Activated CD4-positive, alpha-beta T cell treated with anti-CD3 and anti-CD28 coated beads, Interleukin-2, amount 10 ng/mL, durations not matched to agents 24 days and 14 days (primary cell): Measurements from ENCODE around the gene C19orf67. TPM values are rescaled to one million over a fixed set of nuclear protein-coding genes. Genes with fewer than 3 reads are reported as not detected.

Source experiments
- DNase-seq: peaks from one replicate; pipeline ENCODE4 v3.0.0; 2022
- H3K27ac Mint-ChIP-seq: one replicate; pipeline ENCODE4 v1.8.0; 2022; ENCODE audit warnings: mild to moderate bottlenecking, mixed read lengths
- H3K27me3 Mint-ChIP-seq: one replicate; pipeline ENCODE4 v1.8.0; 2022; ENCODE audit warnings: mixed read lengths
- H3K36me3 Mint-ChIP-seq: one replicate; pipeline ENCODE4 v1.8.0; 2022; ENCODE audit warnings: low read depth, mild to moderate bottlenecking, mixed read lengths
- H3K4me1 Mint-ChIP-seq: one replicate; pipeline ENCODE4 v1.8.0; 2021; ENCODE audit warnings: mixed read lengths
- H3K4me3 Mint-ChIP-seq: one replicate; pipeline ENCODE4 v1.8.0; 2022; ENCODE audit warnings: mild to moderate bottlenecking, moderate library complexity, mixed read lengths
- H3K9me3 Mint-ChIP-seq: one replicate; pipeline ENCODE4 v1.8.0; 2021; ENCODE audit warnings: mixed read lengths
- intact Hi-C: fragments of 100-400 bp; cut with micrococcal nuclease; formaldehyde crosslinking; loops from one replicate; pipeline ENCODE4 v1.15.1; 2023
- total RNA-seq: library from RNA; stranded (reverse); gene quantifications from 2 replicates; pipeline ENCODE4 v1.2.3, GENCODE V29; 2022

C19orf67 gene
- total RNA-seq, 1 donor from 2014 or later: 0.58 TPM

GRCh38 chr19:14063105-14063504, 22.5 kb downstream of the C19orf67 start:
- Mint-ChIP-seq H3K4me3 (no peak overlapping the region), H3K27ac (no peak overlapping the region), H3K36me3 (no peaks in the 10 kb centered on the region), H3K27me3 (peaks cover 31% of the 10 kb centered on the region), H3K4me1 (peaks cover 15% of the 10 kb centered on the region), H3K9me3 (no peaks in the 10 kb centered on the region)
- DNase-seq: no peak
- intact Hi-C loops: no loop called here

- H3K9me3 Mint-ChIP-seq: no peaks in the 10 kb centered on the region
- intact Hi-C loops: no loop called here
- no peak for DNase-seq
- no peak overlapping the region for H3K27ac Mint-ChIP-seq
- peaks cover 37% of the 10 kb centered on the region for H3K27me3 Mint-ChIP-seq
- H3K36me3 Mint-ChIP-seq: no peaks in the 10 kb centered on the region
- H3K4me1 Mint-ChIP-seq: peaks cover 21% of the 10 kb centered on the region
- H3K4me3 Mint-ChIP-seq: no peak overlapping the region
Observed at GRCh38 chr19:14062558-14062855, 23.1 kb downstream of the C19orf67 start.

GRCh38 chr19:14061751-14062557, 23.6 kb downstream of the C19orf67 start, which contains the start of gene PALM3:
PALM3 (minus strand) TSS chr19:14062076; CDS start chr19:14061980, 96 bp downstream.
- Mint-ChIP-seq H3K36me3 (no peaks in the 10 kb centered on the region), H3K4me1 (peaks cover 22% of the 10 kb centered on the region)

GRCh38 chr19:14061081-14061749, 24.4 kb downstream of the C19orf67 start:
- Mint-ChIP-seq H3K4me3 (no peak overlapping the region), H3K9me3 (no peaks in the 10 kb centered on the region), H3K27me3 (peaks cover 42% of the 10 kb centered on the region), H3K36me3 (no peaks in the 10 kb centered on the region), H3K4me1 (peaks cover 26% of the 10 kb centered on the region), H3K27ac (no peak overlapping the region)
- no peak for DNase-seq
- intact Hi-C loops: no loop called here

More at GRCh38 chr19:14061751-14062557, 23.6 kb downstream of the C19orf67 start, which contains the start of gene PALM3:
- Mint-ChIP-seq H3K27ac (no peak within 1 kb of the TSS), H3K27me3 (peaks cover 39% of the 10 kb centered on the region), H3K4me3 (no peak within 1 kb of the TSS), H3K9me3 (no peaks in the 10 kb centered on the region)
- no peak for DNase-seq
- intact Hi-C loops: no loop called here

GRCh38 chr19:14059652-14060155, 25.9 kb downstream of the C19orf67 start:
- no peak overlapping the region for H3K4me3 Mint-ChIP-seq
- intact Hi-C loops: loop anchor here (5.0 kb wide), 1 partner anchor 177 kb away; no protein-coding TSS in a partner anchor

GRCh38 chr19:14059093-14059480, 26.5 kb downstream of the C19orf67 start:
- peak; percentile 87 for DNase-seq
- Mint-ChIP-seq H3K4me1 (peaks cover 27% of the 10 kb centered on the region), H3K36me3 (peaks cover 2% of the 10 kb centered on the region), H3K27ac (no peak overlapping the region), H3K27me3 (peaks cover 40% of the 10 kb centered on the region), H3K9me3 (no peaks in the 10 kb centered on the region), H3K4me3 (peak overlapping the region; percentile 80)
- intact Hi-C loops: loop anchor here (5.0 kb wide), 1 partner anchor 177 kb away; no protein-coding TSS in a partner anchor

More at GRCh38 chr19:14059652-14060155, 25.9 kb downstream of the C19orf67 start:
- no peak for DNase-seq
- H3K4me1 Mint-ChIP-seq: peaks cover 24% of the 10 kb centered on the region
- no peaks in the 10 kb centered on the region for H3K9me3 Mint-ChIP-seq
- H3K36me3 Mint-ChIP-seq: no peaks in the 10 kb centered on the region
- peaks cover 40% of the 10 kb centered on the region for H3K27me3 Mint-ChIP-seq
- H3K27ac Mint-ChIP-seq: peak overlapping the region; percentile 34

GRCh38 chr19:14058182-14059092, 27.1 kb downstream of the C19orf67 start:
- Mint-ChIP-seq H3K36me3 (peaks cover 6% of the 10 kb centered on the region), H3K4me3 (peak overlapping the region; percentile 80), H3K27ac (no peak overlapping the region), H3K4me1 (peaks cover 27% of the 10 kb centered on the region), H3K9me3 (no peaks in the 10 kb centered on the region), H3K27me3 (peaks cover 40% of the 10 kb centered on the region)
- DNase-seq: no peak
- intact Hi-C loops: loop anchor here (5.0 kb wide), 1 partner anchor 176 kb away; no protein-coding TSS in a partner anchor

- intact Hi-C loops: loop anchor here (5.0 kb wide), 1 partner anchor 175 kb away; no protein-coding TSS in a partner anchor
- Mint-ChIP-seq H3K4me1 (peaks cover 27% of the 10 kb centered on the region), H3K4me3 (peak overlapping the region; percentile 61), H3K27ac (no peak overlapping the region), H3K36me3 (peaks cover 20% of the 10 kb centered on the region), H3K9me3 (no peaks in the 10 kb centered on the region), H3K27me3 (peaks cover 40% of the 10 kb centered on the region)
- DNase-seq: no peak
Observed at GRCh38 chr19:14056741-14057356, 28.7 kb downstream of the C19orf67 start.

GRCh38 chr19:14056069-14056666, 29.4 kb downstream of the C19orf67 start:
- H3K36me3 Mint-ChIP-seq: peaks cover 24% of the 10 kb centered on the region
- peaks cover 27% of the 10 kb centered on the region for H3K4me1 Mint-ChIP-seq
- no peak for DNase-seq
- H3K27ac Mint-ChIP-seq: no peak overlapping the region
- peaks cover 36% of the 10 kb centered on the region for H3K27me3 Mint-ChIP-seq
- no peaks in the 10 kb centered on the region for H3K9me3 Mint-ChIP-seq
- intact Hi-C loops: loop anchor here (5.0 kb wide), 1 partner anchor 174 kb away; no protein-coding TSS in a partner anchor
- H3K4me3 Mint-ChIP-seq: no peak overlapping the region

- Mint-ChIP-seq H3K4me1 (peaks cover 27% of the 10 kb centered on the region), H3K36me3 (peaks cover 31% of the 10 kb centered on the region), H3K4me3 (no peak overlapping the region), H3K27me3 (peaks cover 33% of the 10 kb centered on the region), H3K9me3 (no peaks in the 10 kb centered on the region), H3K27ac (no peak overlapping the region)
- no peak for DNase-seq
- intact Hi-C loops: loop anchor here (5.0 kb wide), 1 partner anchor 173 kb away; no protein-coding TSS in a partner anchor
Observed at GRCh38 chr19:14055396-14055795, 30.2 kb downstream of the C19orf67 start.

- Mint-ChIP-seq H3K27ac (no peak overlapping the region), H3K4me3 (no peak overlapping the region), H3K36me3 (peaks cover 36% of the 10 kb centered on the region), H3K27me3 (peaks cover 28% of the 10 kb centered on the region), H3K4me1 (peaks cover 23% of the 10 kb centered on the region), H3K9me3 (no peaks in the 10 kb centered on the region)
- no peak for DNase-seq
- intact Hi-C loops: loop anchor here (5.0 kb wide), 1 partner anchor 172 kb away; no protein-coding TSS in a partner anchor
Observed at GRCh38 chr19:14054721-14055120, 30.9 kb downstream of the C19orf67 start.

GRCh38 chr19:14054099-14054498, 31.5 kb downstream of the C19orf67 start:
- Mint-ChIP-seq H3K27me3 (peaks cover 25% of the 10 kb centered on the region), H3K9me3 (no peaks in the 10 kb centered on the region), H3K27ac (no peak overlapping the region), H3K36me3 (peaks cover 39% of the 10 kb centered on the region), H3K4me3 (no peak overlapping the region), H3K4me1 (peaks cover 21% of the 10 kb centered on the region)
- no peak for DNase-seq
- intact Hi-C loops: no loop called here
